DMS53 treated with DMSO at 0.1 percent for 48 hours (cell line): Measurements from ENCODE around the gene SLC22A16.
A peak's percentile ranks its signal among the peaks of the same experiment; 100 is the strongest.

Experiments used
- DNase-seq: peaks from one replicate; lab custom pipeline; 2025; ENCODE audit not compliant: unreplicated experiment; lab: John Stamatoyannopoulos, UW

The SLC22A16 gene

DNA sequence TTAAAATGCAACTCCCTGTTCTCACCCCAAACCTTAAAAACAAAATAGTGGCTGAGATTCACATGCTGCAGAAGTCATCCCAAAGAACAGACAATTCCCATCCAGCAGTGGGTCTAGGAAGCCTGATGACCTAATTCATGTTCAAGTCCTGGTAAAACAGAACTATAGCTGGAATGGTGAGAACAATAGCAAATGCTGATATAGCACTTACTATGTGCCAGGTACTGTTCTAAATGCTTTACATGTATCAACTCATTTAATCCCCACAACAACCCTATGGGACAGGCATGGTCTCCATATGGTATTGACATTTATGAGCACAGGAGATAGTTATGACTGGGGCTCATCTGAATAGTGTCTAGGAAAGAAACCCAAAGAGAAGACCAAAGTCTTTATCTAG, 66.6 kb downstream of the SLC22A16 start:
- no peak for DNase-seq

DNA sequence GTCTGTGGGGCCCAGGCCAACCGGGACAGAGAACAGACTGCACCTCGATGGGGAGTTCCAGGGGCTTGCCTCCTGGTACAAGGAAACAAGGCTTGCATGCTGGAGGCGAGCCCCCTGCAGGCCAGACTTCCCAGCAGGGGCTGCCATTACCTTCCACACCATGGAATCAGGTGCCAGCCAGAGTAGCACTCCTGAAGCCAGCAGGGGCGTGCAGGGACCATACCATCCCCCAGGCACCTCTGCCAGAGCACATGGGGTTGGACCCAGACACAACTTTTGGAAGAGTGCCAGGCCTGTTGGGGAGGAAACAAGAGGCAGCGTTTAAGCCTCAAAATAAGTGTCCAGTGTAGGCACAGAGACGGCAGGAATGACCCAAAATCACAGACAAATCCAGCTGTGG, 67.5 kb downstream of the SLC22A16 start:
- DNase-seq: no peak

DNA sequence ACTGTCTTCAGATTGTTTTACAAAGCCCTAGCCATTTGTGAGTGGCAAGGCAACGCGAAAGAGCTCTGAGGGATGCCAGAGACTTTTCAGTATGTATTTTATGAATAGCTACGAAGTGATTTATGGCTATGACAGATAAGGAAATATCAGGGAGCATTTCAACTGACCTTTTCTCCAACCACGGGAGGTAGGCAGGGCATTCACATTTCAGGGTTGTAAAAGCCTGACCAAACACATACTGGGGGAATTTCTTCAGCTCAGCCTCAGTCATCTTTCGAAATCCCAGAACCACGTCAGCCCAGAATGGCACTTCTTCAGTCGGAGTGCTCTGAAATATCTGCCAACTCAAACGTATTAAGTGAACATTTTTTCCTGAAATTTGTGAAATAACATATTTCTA, 71.8 kb downstream of the SLC22A16 start:
- no peak for DNase-seq

DNA sequence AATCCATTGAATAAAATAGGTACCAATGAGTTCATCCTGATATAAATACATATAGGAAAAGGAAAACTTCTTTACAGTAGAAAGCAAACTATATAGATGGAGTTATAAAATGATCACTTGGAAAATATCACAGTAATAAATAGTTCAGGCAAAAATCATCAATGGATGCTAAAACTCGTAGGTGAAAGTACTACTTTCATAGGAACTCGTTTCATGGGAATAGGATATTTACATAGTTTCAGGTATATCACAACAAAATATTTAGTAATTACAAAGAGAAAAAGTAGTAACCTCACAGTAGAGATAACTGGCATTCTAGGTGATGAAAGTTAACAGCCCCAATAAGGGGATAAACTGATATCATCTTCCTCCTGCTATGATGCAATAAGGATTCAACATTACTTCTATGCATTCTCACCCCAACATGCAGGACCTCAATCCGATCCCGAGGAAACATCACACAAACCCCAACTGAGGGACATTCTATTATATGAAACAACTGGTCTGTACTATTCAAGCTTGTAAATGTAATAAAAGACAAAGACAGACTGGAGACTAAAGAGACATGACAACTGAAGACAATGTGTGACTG, 74.7 kb downstream of the SLC22A16 start:
- no peak for DNase-seq

DNA sequence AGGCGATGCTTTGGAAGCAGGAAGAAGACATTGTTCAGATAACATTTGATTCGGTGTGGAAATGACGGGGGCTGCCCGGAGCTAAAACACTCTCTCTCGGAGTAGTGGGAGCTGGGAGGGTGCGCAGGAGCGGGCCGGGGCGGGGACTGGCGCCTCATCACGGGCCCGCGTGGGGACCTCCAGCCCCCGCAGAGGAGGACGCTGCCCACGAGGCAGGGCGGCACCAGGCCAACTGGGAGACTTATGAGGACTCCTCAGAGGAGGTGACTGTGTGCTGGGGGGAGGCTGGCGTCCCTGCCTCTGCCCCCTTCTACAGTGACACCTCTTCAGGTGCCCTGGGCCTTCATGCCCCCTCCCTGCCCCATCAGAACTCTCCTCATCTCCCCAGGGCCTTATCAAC, 76.2 kb downstream of the SLC22A16 start:
- no peak for DNase-seq

DNA sequence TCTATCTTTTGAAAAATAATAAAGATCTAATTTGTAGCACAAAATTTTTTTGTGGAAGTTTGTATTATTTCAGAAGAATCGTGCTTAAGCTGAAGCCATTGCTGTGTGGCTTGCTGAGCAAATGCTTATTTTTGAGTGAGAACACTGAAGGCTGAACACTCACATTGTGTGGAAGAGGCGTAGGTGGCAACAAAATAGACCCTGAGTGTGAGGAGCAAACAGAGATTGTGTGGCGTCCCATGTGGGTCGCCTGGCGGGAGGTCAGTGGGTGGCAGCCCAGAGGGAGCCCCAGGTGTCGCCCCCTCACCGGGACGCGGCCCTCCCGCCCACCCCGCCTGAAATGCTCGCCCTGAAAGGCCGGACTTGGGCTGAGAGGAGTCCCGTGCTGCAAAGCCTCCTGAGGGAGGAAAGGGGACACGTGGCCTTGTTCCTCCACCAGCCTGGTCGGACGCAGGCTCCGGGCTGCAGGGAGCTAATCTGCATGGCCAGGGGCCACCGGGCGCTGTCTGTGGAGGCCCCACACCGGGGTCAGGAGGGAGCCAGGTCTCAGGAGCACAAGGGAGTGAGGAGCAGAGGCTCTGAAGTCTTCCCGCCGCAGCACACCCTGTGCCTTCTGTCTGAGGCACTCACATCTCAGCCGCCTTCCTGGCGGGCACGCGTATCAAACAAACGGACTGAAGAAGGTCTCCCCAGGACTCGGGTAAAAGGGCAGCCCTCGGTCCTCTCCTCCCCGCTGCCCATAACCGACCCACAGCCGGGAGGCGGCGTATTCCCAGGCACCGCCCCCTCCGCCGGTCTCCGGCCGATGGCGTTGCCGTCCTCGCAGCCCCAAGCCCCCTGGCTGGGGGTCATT, 77.0 kb downstream of the SLC22A16 start:
- peak; percentile 32 for DNase-seq

DNA sequence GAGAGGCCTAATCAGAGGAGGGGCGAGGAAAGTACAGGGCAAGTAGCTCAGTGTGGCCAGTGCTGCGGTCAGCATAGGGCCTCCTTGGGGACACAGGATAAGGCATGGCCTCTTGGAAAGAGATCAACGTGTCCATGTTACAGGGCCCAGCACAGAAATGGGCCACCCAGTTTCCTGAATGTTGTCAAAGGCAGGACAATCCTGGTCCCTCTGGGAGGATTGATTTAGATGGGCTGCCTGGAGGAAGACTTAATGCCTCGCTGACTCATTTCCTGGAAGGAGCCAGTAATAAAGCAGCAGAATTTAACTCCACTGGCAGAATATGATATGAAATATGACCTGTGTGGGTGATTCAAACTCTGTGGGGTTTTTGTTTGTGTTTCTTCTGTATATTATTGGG, 77.6 kb downstream of the SLC22A16 start:
- no peak for DNase-seq

DNA sequence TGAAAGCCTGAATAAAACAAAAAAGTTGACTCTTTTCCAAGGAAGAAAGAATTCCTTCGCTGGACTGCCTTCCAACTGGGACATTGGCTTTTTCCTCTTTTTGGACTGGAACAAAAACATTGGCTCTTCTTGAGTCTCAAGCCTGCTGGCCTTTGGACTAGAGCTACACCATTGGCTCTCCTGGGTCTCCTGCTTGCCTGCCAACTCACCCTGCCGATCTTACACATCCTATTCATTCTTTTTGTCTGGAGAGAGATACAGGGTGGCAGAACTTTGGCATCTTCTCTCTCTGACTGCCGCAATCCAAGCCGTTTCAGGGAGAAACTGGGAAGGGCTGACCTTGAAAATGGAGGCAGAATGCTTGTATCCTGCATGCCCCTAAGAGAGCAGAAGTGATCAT, 81.2 kb downstream of the SLC22A16 start:
- no peak for DNase-seq

DNA sequence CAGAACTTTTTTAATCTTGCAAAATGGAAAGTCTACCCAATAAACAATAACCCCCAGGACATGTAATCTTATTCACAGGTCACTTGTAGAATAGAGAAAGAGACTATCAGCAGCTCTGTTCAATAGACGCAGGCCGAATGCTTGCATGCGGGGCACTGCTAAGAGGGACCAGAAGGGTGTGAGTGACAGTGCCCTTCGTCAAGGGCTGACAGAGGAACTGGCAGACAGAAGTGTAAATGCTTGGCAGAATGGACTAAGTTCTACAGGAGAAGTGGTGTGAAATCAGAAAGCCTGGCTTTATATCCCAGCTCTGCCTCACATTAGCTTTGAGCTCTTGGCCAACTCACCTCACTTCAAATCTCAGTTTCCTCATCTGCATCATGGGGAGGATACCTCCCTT, 82.0 kb downstream of the SLC22A16 start:
- no peak for DNase-seq

DNA sequence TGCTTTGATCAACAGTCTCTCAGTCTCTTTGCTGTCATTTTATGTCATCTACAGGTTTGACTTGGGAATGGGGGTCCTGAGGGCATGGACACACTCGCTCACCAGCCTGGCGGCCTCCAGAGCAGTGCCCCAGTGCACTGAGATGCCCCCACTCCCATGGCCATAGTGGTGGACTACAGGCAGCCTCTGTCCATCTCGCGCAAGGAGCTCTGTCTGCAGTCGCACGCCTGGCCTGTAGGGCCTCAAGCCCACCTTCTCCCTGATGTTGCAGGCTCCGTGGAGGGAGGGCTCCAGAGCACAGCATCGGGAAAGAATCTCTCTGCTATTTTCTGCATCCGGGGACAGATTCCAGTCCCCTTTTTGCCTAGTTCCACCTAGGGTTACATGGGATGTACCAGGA, 83.7 kb downstream of the SLC22A16 start:
- no peak for DNase-seq

DNA sequence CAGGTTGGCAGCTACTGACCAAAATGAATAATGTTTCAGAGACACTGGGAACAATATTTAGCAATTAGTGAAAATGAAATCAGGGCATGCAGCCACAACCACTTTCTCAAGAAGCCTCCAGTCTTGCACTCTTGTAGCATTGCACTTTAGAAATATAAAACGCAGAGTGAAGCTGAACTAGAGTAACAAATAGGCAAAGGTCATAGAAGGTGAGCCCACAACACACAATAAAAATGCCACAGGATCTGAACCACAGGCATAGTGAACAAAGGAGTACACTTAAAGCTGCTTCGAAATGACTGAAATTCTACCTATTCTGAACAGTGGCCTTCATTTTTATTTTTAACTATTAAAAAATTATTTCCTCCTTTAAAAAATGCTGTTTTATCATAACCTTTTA, 86.0 kb downstream of the SLC22A16 start:
- DNase-seq: no peak

DNA sequence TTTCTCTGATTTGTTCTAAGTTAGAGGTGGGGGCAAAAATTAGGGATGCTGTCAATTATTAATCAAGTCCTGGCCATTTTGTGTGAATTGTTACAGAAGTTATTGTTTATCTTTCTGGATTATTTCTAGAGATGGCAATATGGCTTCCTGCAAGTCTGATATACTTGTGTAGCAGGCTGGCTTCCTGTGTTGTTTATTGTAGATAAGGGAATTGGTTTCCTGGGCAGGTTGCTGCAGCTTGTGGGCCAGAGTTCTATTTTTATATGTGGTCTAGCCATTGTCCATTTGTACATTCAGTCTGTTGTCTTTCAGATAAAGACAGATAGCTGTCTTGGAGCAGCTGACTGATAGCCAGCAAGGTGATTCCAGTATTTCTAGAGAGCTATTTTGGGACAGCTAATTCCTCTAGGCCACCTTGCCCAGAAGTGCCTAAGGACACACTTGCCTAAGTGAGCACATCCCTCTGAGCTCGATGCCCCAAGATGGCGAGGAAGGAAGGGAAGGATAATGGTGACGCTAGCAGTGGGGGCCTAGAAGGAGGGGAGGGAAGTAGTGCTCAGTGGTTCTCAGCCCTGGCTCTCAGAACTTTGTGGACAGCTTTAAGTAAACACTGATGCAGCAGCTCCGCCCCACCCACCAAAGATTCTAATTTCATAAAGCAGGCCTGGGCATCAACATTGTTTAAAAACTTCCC, 86.6 kb downstream of the SLC22A16 start:
- DNase-seq: no peak

DNA sequence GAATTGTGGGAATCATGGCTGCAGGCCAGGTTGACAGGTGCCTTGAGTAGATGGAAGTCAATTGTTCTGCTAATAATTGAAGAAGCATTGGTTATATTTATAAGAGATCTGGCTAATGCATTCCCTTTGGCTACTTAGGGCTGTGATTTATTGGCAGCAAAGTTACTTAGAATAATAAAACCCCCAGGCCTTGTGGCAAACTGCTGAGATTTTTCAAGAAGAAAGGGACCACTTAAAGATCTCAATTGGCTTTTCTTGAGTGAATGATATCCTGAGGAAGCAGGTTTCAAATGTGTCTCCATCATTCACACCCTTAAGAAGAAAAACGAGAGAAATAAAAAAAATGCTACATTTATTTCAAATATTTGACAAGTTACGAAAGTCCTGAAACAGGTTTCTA, 88.4 kb downstream of the SLC22A16 start:
- no peak for DNase-seq

DNA sequence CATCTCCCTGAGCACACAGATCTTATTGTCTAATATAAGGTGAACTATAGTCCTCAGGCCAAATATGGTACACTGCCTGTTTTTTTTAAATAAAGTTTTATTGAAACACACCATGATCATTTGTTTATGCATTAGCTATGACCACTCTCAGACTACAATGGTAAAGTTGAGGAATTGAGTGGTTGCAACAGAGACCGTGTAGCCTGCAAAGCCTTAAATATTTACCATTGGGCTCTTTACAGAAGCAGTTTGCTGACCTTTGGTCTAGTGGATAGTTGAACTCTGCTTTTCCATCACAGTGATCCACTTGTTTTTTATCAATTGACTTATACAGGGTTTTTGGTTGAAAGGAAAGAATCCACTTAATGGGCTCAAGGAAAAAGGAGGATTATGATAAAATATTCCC, 91.0 kb downstream of the SLC22A16 start:
- no peak for DNase-seq

DNA sequence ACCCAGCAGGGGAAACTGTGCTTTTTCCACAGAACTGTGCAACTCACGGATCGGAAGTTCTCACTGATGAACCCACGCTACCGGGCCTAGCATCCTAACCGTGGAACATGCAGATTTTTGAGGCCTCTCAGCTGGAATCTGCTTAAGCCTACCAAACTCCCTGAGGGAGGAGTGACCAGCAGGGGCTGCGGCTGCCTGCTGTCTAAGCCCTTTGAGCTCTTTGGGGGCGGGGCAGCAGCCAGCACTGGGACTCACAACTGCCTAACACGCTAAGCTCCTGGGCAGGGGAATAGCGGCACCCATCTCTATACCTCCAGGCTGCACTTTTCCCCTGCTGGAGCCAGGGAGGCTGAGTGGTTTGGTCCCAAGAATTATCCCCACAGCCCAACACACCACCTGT, 97.9 kb downstream of the SLC22A16 start:
- DNase-seq: no peak
